ENCODE results near the gene TRANK1.

- peak in 2 of 7 experiments; percentile 11 to 23 for TF ChIP-seq CTCF (IDR thresholded peaks at IDR 0.05)
- TF ChIP-seq POLR2A (IDR thresholded peaks at IDR 0.05), result peak in 1 of 3 donors; percentile 11
Observed at GRCh38 chr3:36944012-36944640, 728 bp downstream of the TRANK1 start.
